ENCODE measurements around the gene IMMP2L. TPM values are rescaled to one million over a fixed set of nuclear protein-coding genes. Genes with fewer than 3 reads are reported as not detected.

The IMMP2L gene
- total and polyA plus RNA-seq, 2 of the 8 experiments (the other 6 are each of a cell fraction or from before 2014, with no cell fraction given): 2.3 to 10.1 TPM

- TF ChIP-seq CHD7 (IDR thresholded peaks at IDR 0.05; ENCODE audit: insufficient replicate concordance, low read length): no peak
- TF ChIP-seq PHF8 (conservative IDR thresholded peaks at IDR 0.05; ENCODE audit: low read depth, low read length): no peak
- TF ChIP-seq SUZ12 (IDR thresholded peaks at IDR 0.05; ENCODE audit: low read length): no peak
- TF ChIP-seq KDM1A (IDR thresholded peaks at IDR 0.05; ENCODE audit: borderline replicate concordance, low read length): no peak
- TF ChIP-seq GABPA (IDR thresholded peaks at IDR 0.05; ENCODE audit: borderline replicate concordance, insufficient read depth, low read length): no peak
- no peak for TF ChIP-seq SIRT6 (IDR thresholded peaks at IDR 0.05; ENCODE audit: low read length)
- TF ChIP-seq CTCF (IDR thresholded peaks at IDR 0.05; ENCODE audit: control extremely low read depth in 1 of 3, insufficient read depth in 1 of 3, low read depth in 1 of 3, low read length in 3 of 3): no peak
- no peak for TF ChIP-seq KDM5A (IDR thresholded peaks at IDR 0.05; ENCODE audit: low read length)
- no peak for TF ChIP-seq BACH1 (IDR thresholded peaks at IDR 0.05; ENCODE audit: low read length)
- TF ChIP-seq BCL11A (IDR thresholded peaks at IDR 0.05; ENCODE audit: low read depth in 2 of 2, low read length in 2 of 2): no peak
These were observed 1.8 kb upstream of the IMMP2L start (continued) for GRCh38 chr7:111564078-111564477.

All from H1 (cell line).